PC-9 (cell line): ENCODE results near the gene CEP131. TPM values are rescaled to one million over a fixed set of nuclear protein-coding genes. Genes with fewer than 3 reads are reported as not detected.

Experiments
- BruUV-seq: library from RNA; stranded (reverse); fragments of 400-500 nt; replicated peaks from 2 replicates; lab custom pipeline; 2021; lab: Mats Ljungman, UMichigan
- CTCF ChIA-PET: fragments of 300-600 bp; sonication (Branson Sonifier 250); formaldehyde crosslinking; loops from one replicate; lab custom pipeline; 2022; ENCODE audit warnings: antibody characterized with exemption; lab: Charles Lee
- POLR2A ChIA-PET: fragments of 300-600 bp; sonication (Branson Sonifier 250); formaldehyde crosslinking; loops from one replicate; lab custom pipeline; 2022; ENCODE audit warnings: antibody characterized with exemption; ENCODE audit not compliant: unreplicated experiment; lab: Charles Lee
- DNase-seq, 2 experiments: peaks; one replicate each; pipeline versions ENCODE4 v3.0.0 to v3.0.0-alpha.2; 2015 to 2022; ENCODE audit warnings: mixed read lengths in 1 of 2
- H2AFZ ChIP-seq: fragments of 200-600 bp; sonication (generic); 2 replicates; pipeline ENCODE4 v1.8.1; 2017; ENCODE audit warnings: antibody characterized with exemption
- H3F3A ChIP-seq: fragments of 200-600 bp; sonication (generic); 2 replicates; pipeline ENCODE4 v1.8.1; 2017; ENCODE audit warnings: antibody characterized with exemption, mild to moderate bottlenecking, low read depth; ENCODE audit not compliant: insufficient read depth
- H3K27ac ChIP-seq: fragments of 200-600 bp; sonication (generic); 2 replicates; pipeline ENCODE4 v1.6.1; 2016; ENCODE audit warnings: mixed run types
- H3K27me3 ChIP-seq: fragments of 200-600 bp; sonication (generic); 2 replicates; pipeline ENCODE4 v1.6.1; 2016; ENCODE audit warnings: low read depth, mixed run types; ENCODE audit not compliant: insufficient read depth
- H3K36me3 ChIP-seq: fragments of 200-600 bp; sonication (generic); 2 replicates; pipeline ENCODE4 v1.6.1; 2016; ENCODE audit warnings: low read depth, mixed run types
- H3K4me1 ChIP-seq: fragments of 200-600 bp; sonication (generic); replicated peaks from 2 replicates; pipeline ENCODE4 v1.6.1; 2016; ENCODE audit warnings: mixed run types; ENCODE audit not compliant: insufficient read depth
- H3K4me2 ChIP-seq: fragments of 200-600 bp; sonication (generic); 2 replicates; pipeline ENCODE4 v1.6.1; 2017; ENCODE audit warnings: mixed run types
- H3K4me3 ChIP-seq: fragments of 200-600 bp; sonication (generic); 2 replicates; pipeline ENCODE4 v1.6.1; 2016; ENCODE audit warnings: mixed run types
- H3K79me2 ChIP-seq: fragments of 200-600 bp; sonication (generic); 2 replicates; pipeline ENCODE4 v1.6.1; 2017; ENCODE audit warnings: low read depth, mixed run types
- H3K9me2 ChIP-seq: fragments of 200-600 bp; sonication (generic); 2 replicates; pipeline ENCODE4 v1.8.1; 2017; ENCODE audit warnings: mild to moderate bottlenecking; ENCODE audit not compliant: insufficient read depth
- H3K9me3 ChIP-seq: fragments of 200-600 bp; sonication (generic); 2 replicates; pipeline ENCODE4 v1.8.1; 2016; ENCODE audit warnings: low read depth; ENCODE audit not compliant: insufficient read depth
- H4K20me1 ChIP-seq: fragments of 200-600 bp; sonication (generic); 2 replicates; pipeline ENCODE4 v1.8.1; 2017; ENCODE audit not compliant: insufficient read depth
- EZH2 ChIP-seq: fragments of 200-600 bp; sonication (generic); IDR thresholded peaks from 2 replicates; pipeline ENCODE4 v1.8.0; 2017; ENCODE audit warnings: antibody characterized with exemption, low read depth
- intact Hi-C: fragments of 100-400 bp; cut with micrococcal nuclease; formaldehyde crosslinking; loops from one replicate; pipeline ENCODE4 v1.10.0; 2022; ENCODE audit not compliant: unreplicated experiment
- total RNA-seq: library from RNA; stranded (reverse); gene quantifications from 2 replicates; pipeline ENCODE4 v1.2.3, GENCODE V29; 2021
- TF ChIP-seq, protein P1 (sequence below): fragments of 200-600 bp; sonication (generic); conservative IDR thresholded peaks from 2 replicates; pipeline ENCODE4 v1.6.1; 2017; ENCODE audit warnings: mixed run types, antibody characterized with exemption, mild to moderate bottlenecking, moderate library complexity

Gene CEP131
- total RNA-seq, 1 experiment from 2014 or later: 24.4 TPM

- Histone ChIP-seq H3K4me2 (no peak overlapping the region), H3K4me3 (no peak overlapping the region), H3K27me3 (no peaks in the 10 kb centered on the region), H2AFZ (no peak overlapping the region), H4K20me1 (no peaks in the 10 kb centered on the region), H3K9me2 (no peaks in the 10 kb centered on the region), H3K27ac (no peak overlapping the region), H3K4me1 (no peaks in the 10 kb centered on the region), H3F3A (no peaks in the 10 kb centered on the region), H3K9me3 (no peaks in the 10 kb centered on the region), H3K36me3 (no peaks in the 10 kb centered on the region), H3K79me2 (no peaks in the 10 kb centered on the region)
- POLR2A ChIA-PET: interaction anchor here (0.6 to 0.7 kb wide), 2 partner anchors 64 to 353 kb away, joined by 3 to 5 read pairs; no protein-coding TSS in a partner anchor
- CTCF ChIA-PET: no interaction called here
- DNase-seq: no peak
- BruUV-seq: no TSS peak
- TF ChIP-seq EZH2: no peak
- TF ChIP-seq, protein P1, sequence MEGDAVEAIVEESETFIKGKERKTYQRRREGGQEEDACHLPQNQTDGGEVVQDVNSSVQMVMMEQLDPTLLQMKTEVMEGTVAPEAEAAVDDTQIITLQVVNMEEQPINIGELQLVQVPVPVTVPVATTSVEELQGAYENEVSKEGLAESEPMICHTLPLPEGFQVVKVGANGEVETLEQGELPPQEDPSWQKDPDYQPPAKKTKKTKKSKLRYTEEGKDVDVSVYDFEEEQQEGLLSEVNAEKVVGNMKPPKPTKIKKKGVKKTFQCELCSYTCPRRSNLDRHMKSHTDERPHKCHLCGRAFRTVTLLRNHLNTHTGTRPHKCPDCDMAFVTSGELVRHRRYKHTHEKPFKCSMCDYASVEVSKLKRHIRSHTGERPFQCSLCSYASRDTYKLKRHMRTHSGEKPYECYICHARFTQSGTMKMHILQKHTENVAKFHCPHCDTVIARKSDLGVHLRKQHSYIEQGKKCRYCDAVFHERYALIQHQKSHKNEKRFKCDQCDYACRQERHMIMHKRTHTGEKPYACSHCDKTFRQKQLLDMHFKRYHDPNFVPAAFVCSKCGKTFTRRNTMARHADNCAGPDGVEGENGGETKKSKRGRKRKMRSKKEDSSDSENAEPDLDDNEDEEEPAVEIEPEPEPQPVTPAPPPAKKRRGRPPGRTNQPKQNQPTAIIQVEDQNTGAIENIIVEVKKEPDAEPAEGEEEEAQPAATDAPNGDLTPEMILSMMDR: no peak
- intact Hi-C loops: no loop called here
These were observed 44.8 kb upstream of the CEP131 start for GRCh38 chr17:81267390-81268067.

GRCh38 chr17:81265576-81265975 is 42.8 kb upstream of the CEP131 start:
- H3K9me3 ChIP-seq: no peaks in the 10 kb centered on the region
- TF ChIP-seq, protein P1: no peak
- TF ChIP-seq EZH2: no peak
- no peaks in the 10 kb centered on the region for H3K36me3 ChIP-seq
- no peak for DNase-seq
- H4K20me1 ChIP-seq: no peaks in the 10 kb centered on the region
- H3F3A ChIP-seq: no peaks in the 10 kb centered on the region
- no peak overlapping the region for H2AFZ ChIP-seq
- ChIA-PET CTCF (no interaction called here), POLR2A (no interaction called here)
- no peaks in the 10 kb centered on the region for H3K79me2 ChIP-seq
- H3K4me2 ChIP-seq: no peak overlapping the region
- H3K27me3 ChIP-seq: no peaks in the 10 kb centered on the region
- H3K4me3 ChIP-seq: no peak overlapping the region
- H3K27ac ChIP-seq: no peak overlapping the region
- no peaks in the 10 kb centered on the region for H3K9me2 ChIP-seq
- no TSS peak for BruUV-seq
- intact Hi-C loops: no loop called here
- no peaks in the 10 kb centered on the region for H3K4me1 ChIP-seq

DNA sequence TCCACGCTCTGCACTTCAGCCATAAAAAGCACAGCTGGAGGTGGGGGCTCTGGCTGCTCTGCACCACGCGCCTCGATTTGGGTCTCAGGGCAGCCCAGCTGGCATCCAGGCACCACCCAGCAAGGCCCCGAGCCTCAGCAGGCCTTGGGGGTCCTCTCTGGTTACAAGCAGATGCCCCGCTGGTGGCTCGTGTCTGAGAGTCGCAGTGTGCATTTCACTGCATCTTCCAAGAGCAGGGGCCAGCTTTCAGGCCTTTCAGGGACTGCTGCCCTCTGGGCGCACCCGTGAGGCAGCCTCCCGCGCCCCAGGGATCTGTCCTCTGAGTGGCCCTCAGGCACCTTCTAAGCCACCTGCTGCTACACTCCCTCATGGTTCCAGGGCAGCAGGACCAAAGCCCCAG is 41.9 kb upstream of the CEP131 start:
- Histone ChIP-seq H3F3A (no peaks in the 10 kb centered on the region), H3K27ac (no peak overlapping the region), H3K79me2 (no peaks in the 10 kb centered on the region), H4K20me1 (no peaks in the 10 kb centered on the region), H3K4me1 (no peaks in the 10 kb centered on the region), H3K9me2 (no peaks in the 10 kb centered on the region), H3K4me3 (no peak overlapping the region), H3K4me2 (no peak overlapping the region), H2AFZ (no peak overlapping the region), H3K27me3 (no peaks in the 10 kb centered on the region), H3K9me3 (no peaks in the 10 kb centered on the region), H3K36me3 (no peaks in the 10 kb centered on the region)
- DNase-seq: no peak
- POLR2A ChIA-PET: no interaction called here
- intact Hi-C loops: no loop called here
- TF ChIP-seq EZH2: no peak
- TF ChIP-seq, protein P1: no peak
- BruUV-seq: no TSS peak
- CTCF ChIA-PET: no interaction called here
